Activated B cell treated with CpG ODN at 0.5 μM for 24 hours (primary cell): ENCODE measurements around the gene TRIM2. TPM values are rescaled to one million over a fixed set of nuclear protein-coding genes. Genes with fewer than 3 reads are reported as not detected.

ENCODE experiments used
- ATAC-seq: fragments of 200-7000 bp; cut with Tn5 transposase; one replicate; pipeline ENCODE4 v1.10.0; 2021; ENCODE audit warnings: low read depth, mild to moderate bottlenecking, moderate library complexity
- CTCF ChIA-PET: fragments of 350-600 bp; sonication (Branson Sonifier 250); formaldehyde crosslinking; loops from one replicate; lab custom pipeline; 2021; ENCODE audit warnings: antibody characterized with exemption; lab: Charles Lee
- POLR2A ChIA-PET: fragments of 350-600 bp; sonication (Branson Sonifier 250); formaldehyde crosslinking; loops from one replicate; lab custom pipeline; 2021; ENCODE audit warnings: antibody characterized with exemption; lab: Charles Lee
- DNase-seq: peaks from one replicate; pipeline ENCODE4 v3.0.0; 2022
- H3K27ac Mint-ChIP-seq: one replicate; pipeline ENCODE4 v1.8.0; 2020; ENCODE audit warnings: mixed read lengths
- H3K27me3 Mint-ChIP-seq: one replicate; pipeline ENCODE4 v1.8.0; 2021; ENCODE audit warnings: mixed read lengths
- H3K36me3 Mint-ChIP-seq: one replicate; pipeline ENCODE4 v1.8.0; 2021; ENCODE audit warnings: low read depth, mixed read lengths
- H3K4me1 Mint-ChIP-seq: one replicate; pipeline ENCODE4 v1.8.0; 2021; ENCODE audit warnings: mixed read lengths
- H3K4me3 Mint-ChIP-seq: one replicate; pipeline ENCODE4 v1.8.0; 2020; ENCODE audit warnings: mild to moderate bottlenecking, mixed read lengths
- H3K9me3 Mint-ChIP-seq: one replicate; pipeline ENCODE4 v1.8.0; 2020; ENCODE audit warnings: mixed read lengths
- CTCF ChIP-seq: fragments of 200-600 bp; IDR thresholded peaks from one replicate; pipeline ENCODE4 v1.8.0; 2022; ENCODE audit warnings: antibody characterized with exemption, mild to moderate bottlenecking
- intact Hi-C: fragments of 100-400 bp; cut with micrococcal nuclease; formaldehyde crosslinking; loops from one replicate; pipeline ENCODE4 v1.15.1; 2024
- total RNA-seq: library from RNA; stranded (reverse); gene quantifications from 2 replicates; pipeline ENCODE4 v1.2.3, GENCODE V29; 2022

The TRIM2 gene
- total RNA-seq, 1 donor from 2014 or later = 5.1 TPM

- Mint-ChIP-seq H3K36me3 (no peaks in the 10 kb centered on the region), H3K27me3 (no peaks in the 10 kb centered on the region), H3K9me3 (no peaks in the 10 kb centered on the region), H3K27ac (no peak overlapping the region), H3K4me1 (no peaks in the 10 kb centered on the region), H3K4me3 (no peak overlapping the region)
- ChIA-PET POLR2A (no interaction called here), CTCF (no interaction called here)
- DNase-seq (no peak), ATAC-seq (no peak)
- intact Hi-C loops = no loop called here
- no peak for TF ChIP-seq CTCF
These were observed 61.2 kb downstream of the TRIM2 start for GRCh38 chr4:153265306-153266047.

GRCh38 chr4:153266988-153267387 lies 62.7 kb downstream of the TRIM2 start:
- Mint-ChIP-seq H3K4me1 (no peaks in the 10 kb centered on the region), H3K9me3 (no peaks in the 10 kb centered on the region), H3K4me3 (no peak overlapping the region), H3K27ac (no peak overlapping the region), H3K27me3 (no peaks in the 10 kb centered on the region), H3K36me3 (no peaks in the 10 kb centered on the region)
- CTCF ChIA-PET = no interaction called here
- POLR2A ChIA-PET = no interaction called here
- TF ChIP-seq CTCF = no peak
- DNase-seq = no peak
- intact Hi-C loops = no loop called here
- ATAC-seq = no peak

- DNase-seq = no peak
- TF ChIP-seq CTCF = no peak
- no peaks in the 10 kb centered on the region for H3K9me3 Mint-ChIP-seq
- no peak for ATAC-seq
- CTCF ChIA-PET = no interaction called here
- H3K27ac Mint-ChIP-seq = no peak overlapping the region
- H3K27me3 Mint-ChIP-seq = no peaks in the 10 kb centered on the region
- H3K4me3 Mint-ChIP-seq = no peak overlapping the region
- H3K36me3 Mint-ChIP-seq = no peaks in the 10 kb centered on the region
- intact Hi-C loops = no loop called here
- POLR2A ChIA-PET = no interaction called here
- no peaks in the 10 kb centered on the region for H3K4me1 Mint-ChIP-seq
These were observed 63.6 kb downstream of the TRIM2 start for GRCh38 chr4:153267890-153268289.

GRCh38 chr4:153268295-153268694 lies 64.1 kb downstream of the TRIM2 start:
- Mint-ChIP-seq H3K4me1 (no peaks in the 10 kb centered on the region), H3K27ac (no peak overlapping the region), H3K9me3 (no peaks in the 10 kb centered on the region), H3K27me3 (no peaks in the 10 kb centered on the region), H3K36me3 (no peaks in the 10 kb centered on the region), H3K4me3 (no peak overlapping the region)
- ChIA-PET CTCF (no interaction called here), POLR2A (no interaction called here)
- intact Hi-C loops = no loop called here
- no peak for TF ChIP-seq CTCF
- DNase-seq = no peak
- no peak for ATAC-seq

GRCh38 chr4:153269218-153269990 lies 65.2 kb downstream of the TRIM2 start:
- intact Hi-C loops = no loop called here
- no peak for TF ChIP-seq CTCF

More at GRCh38 chr4:153269218-153269990, 65.2 kb downstream of the TRIM2 start:
- ATAC-seq (no peak), DNase-seq (no peak)
- Mint-ChIP-seq H3K9me3 (no peaks in the 10 kb centered on the region), H3K36me3 (no peaks in the 10 kb centered on the region), H3K4me1 (no peaks in the 10 kb centered on the region), H3K27ac (no peak overlapping the region), H3K4me3 (no peak overlapping the region), H3K27me3 (peaks cover 4% of the 10 kb centered on the region)
- ChIA-PET POLR2A (no interaction called here), CTCF (no interaction called here)
